Measurements from ENCODE around the gene KCTD12.

The KCTD12 gene

GRCh38 chr13:76853481-76853880, 32.7 kb downstream of the KCTD12 start:
- no peak for DNase-seq

GRCh38 chr13:76852986-76853385, 33.2 kb downstream of the KCTD12 start:
- no peak for DNase-seq

- DNase-seq: no peak
These were observed 34.2 kb downstream of the KCTD12 start for GRCh38 chr13:76851961-76852360.

GRCh38 chr13:76849493-76849892, 36.7 kb downstream of the KCTD12 start:
- no peak for DNase-seq

- no peak for DNase-seq
These were observed 37.6 kb downstream of the KCTD12 start for GRCh38 chr13:76848596-76848995.

- no peak for DNase-seq
These were observed 39.8 kb downstream of the KCTD12 start for GRCh38 chr13:76846363-76846762.

- DNase-seq: no peak
These were observed 40.3 kb downstream of the KCTD12 start for GRCh38 chr13:76845865-76846264.

GRCh38 chr13:76845367-76845766, 40.8 kb downstream of the KCTD12 start:
- no peak for DNase-seq

GRCh38 chr13:76837801-76838200, 48.4 kb downstream of the KCTD12 start:
- no peak for DNase-seq

GRCh38 chr13:76836311-76836710, 49.9 kb downstream of the KCTD12 start:
- no peak for DNase-seq

- DNase-seq: no peak
These were observed 52.7 kb downstream of the KCTD12 start for GRCh38 chr13:76833441-76833954.

- no peak for DNase-seq
These were observed 53.8 kb downstream of the KCTD12 start for GRCh38 chr13:76832258-76832988.

GRCh38 chr13:76830805-76831204, 55.4 kb downstream of the KCTD12 start:
- DNase-seq: no peak

Measured in CD4-positive, alpha-beta T cell treated with Interleukin-6 for 4 hours (primary cell).